ENCODE results near the gene RNF130. TPM values are rescaled to one million over a fixed set of nuclear protein-coding genes. Genes with fewer than 3 reads are reported as not detected.

The RNF130 gene
- total RNA-seq, 3 donors from 2014 or later = 36.1 to 75.7 (median 56.1) TPM

DNA sequence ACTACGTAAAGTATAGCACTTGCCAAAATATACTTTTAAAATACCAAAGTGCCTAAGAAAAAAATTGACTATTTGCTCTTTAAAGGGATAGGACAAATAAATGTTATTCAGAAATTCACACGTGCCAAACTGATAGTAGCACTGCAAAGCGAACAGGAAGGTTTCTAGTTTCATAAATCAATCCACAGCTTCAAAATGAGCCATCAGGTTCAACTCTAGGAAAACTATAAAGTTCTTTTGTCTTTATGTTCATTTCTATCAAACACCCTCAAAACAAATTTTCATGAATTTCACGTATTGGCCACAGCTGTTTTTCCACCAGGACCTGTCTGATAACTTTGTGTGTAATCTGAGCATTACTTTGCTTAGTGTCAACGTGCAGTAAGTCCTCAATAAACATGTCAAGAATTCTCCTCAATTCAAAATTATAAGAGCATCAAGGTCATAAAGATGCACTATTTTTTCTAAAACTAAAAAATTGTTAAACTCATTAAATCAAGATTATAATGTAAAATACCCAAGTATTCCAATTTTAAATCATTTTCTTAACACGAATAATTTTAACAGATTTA, 3.0 kb downstream of the RNF130 start:
- Histone ChIP-seq H3K36me3 (ENCODE audit: low read depth) (no peaks in the 10 kb centered on the region), H3K4me3 (no peak overlapping the region), H3K9me3 (no peaks in the 10 kb centered on the region), H3K4me1 (ENCODE audit: low read depth) (peaks cover 5% of the 10 kb centered on the region)
- no peak for ATAC-seq
- no peak for DNase-seq
- intact Hi-C loops (cut with DNase I, micrococcal nuclease) = no loop called here
- TF ChIP-seq, protein P1, sequence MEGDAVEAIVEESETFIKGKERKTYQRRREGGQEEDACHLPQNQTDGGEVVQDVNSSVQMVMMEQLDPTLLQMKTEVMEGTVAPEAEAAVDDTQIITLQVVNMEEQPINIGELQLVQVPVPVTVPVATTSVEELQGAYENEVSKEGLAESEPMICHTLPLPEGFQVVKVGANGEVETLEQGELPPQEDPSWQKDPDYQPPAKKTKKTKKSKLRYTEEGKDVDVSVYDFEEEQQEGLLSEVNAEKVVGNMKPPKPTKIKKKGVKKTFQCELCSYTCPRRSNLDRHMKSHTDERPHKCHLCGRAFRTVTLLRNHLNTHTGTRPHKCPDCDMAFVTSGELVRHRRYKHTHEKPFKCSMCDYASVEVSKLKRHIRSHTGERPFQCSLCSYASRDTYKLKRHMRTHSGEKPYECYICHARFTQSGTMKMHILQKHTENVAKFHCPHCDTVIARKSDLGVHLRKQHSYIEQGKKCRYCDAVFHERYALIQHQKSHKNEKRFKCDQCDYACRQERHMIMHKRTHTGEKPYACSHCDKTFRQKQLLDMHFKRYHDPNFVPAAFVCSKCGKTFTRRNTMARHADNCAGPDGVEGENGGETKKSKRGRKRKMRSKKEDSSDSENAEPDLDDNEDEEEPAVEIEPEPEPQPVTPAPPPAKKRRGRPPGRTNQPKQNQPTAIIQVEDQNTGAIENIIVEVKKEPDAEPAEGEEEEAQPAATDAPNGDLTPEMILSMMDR (IDR thresholded peaks at IDR 0.05) = no peak

DNA sequence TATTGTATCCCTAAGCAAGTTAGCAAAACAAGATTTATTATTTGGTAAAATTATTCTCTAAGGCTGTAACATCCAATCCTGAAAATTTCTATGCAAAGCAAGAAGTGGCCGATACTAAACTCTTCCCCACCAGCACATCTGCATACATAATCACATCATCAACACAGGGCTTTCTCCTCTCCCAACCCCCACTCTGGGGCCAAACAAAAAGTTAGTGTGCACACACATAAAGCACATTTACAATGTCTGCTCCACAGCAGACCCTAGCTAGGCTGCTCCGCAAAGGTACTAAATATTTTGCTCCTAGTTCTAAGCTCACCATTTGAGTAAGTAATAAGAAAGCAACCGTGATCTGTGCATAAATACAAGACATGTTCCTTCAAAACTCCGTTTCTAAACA, 3.6 kb downstream of the RNF130 start:
- peaks cover 5% of the 10 kb centered on the region for H3K4me1 ChIP-seq (ENCODE audit: low read depth)
- H3K9me3 ChIP-seq = no peaks in the 10 kb centered on the region
- intact Hi-C loops (cut with DNase I, micrococcal nuclease) = no loop called here
- TF ChIP-seq, protein P1 (IDR thresholded peaks at IDR 0.05) = no peak
- DNase-seq (no peak), ATAC-seq (no peak)
- no peaks in the 10 kb centered on the region for H3K36me3 ChIP-seq (ENCODE audit: low read depth)
- no peak overlapping the region for H3K4me3 ChIP-seq

DNA sequence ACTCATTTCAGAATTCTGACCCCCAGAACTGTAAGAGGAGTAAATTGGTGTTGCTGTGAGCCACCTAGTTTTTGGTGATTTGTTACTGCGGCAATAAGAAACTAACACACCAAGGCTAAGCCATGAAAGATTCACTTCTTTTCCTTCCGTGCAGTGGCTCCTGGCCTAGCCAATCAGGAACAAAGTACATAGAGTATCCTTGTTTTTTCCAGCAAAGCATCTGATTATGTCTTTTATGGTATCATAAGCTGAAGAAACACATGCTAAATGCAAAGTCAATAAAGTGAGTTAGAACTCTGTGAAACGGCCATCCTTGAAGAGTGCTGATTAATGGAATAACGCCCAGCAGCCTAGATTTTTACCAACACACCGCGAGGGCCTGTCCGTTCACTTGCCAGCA, 11.4 kb downstream of the RNF130 start:
- Histone ChIP-seq H3K9me3 (no peaks in the 10 kb centered on the region), H3K4me1 (ENCODE audit: low read depth) (peaks cover 6% of the 10 kb centered on the region), H3K36me3 (ENCODE audit: low read depth) (no peaks in the 10 kb centered on the region), H3K4me3 (no peak overlapping the region)
- TF ChIP-seq, protein P1 (IDR thresholded peaks at IDR 0.05) = no peak
- ATAC-seq (peak; percentile 92), DNase-seq (no peak)
- intact Hi-C loops (cut with DNase I, micrococcal nuclease) = no loop called here

- Histone ChIP-seq H3K4me3 (no peak overlapping the region), H3K4me1 (ENCODE audit: low read depth) (peaks cover 6% of the 10 kb centered on the region), H3K9me3 (no peaks in the 10 kb centered on the region), H3K36me3 (ENCODE audit: low read depth) (no peaks in the 10 kb centered on the region)
- TF ChIP-seq, protein P1 (IDR thresholded peaks at IDR 0.05) = no peak
- intact Hi-C loops (cut with DNase I, micrococcal nuclease) = no loop called here
- ATAC-seq = no peak
- no peak for DNase-seq
Measured at GRCh38 chr5:180059326-180059725, 12.2 kb downstream of the RNF130 start.

DNA sequence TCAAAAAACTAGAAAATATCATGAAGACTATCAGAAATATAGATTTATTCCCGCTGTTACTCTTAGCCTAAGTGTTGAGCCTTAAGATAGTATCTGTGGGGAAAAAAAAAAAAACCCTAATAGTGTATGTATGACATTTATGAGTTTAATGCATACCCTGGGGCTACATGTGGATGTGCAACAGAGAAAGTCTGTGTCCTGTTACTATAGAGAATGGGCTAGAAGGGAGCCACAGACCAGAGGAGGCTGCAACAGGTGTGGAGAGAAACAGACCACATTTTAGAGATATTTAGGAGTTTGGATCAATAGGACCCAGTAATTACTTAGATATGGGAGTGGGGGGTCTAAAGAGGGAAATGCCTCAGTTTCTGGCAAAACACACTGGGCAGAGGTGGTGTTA, 15.4 kb downstream of the RNF130 start:
- intact Hi-C loops (cut with DNase I, micrococcal nuclease) = no loop called here
- TF ChIP-seq, protein P1 (IDR thresholded peaks at IDR 0.05) = no peak
- no peak for ATAC-seq

DNA sequence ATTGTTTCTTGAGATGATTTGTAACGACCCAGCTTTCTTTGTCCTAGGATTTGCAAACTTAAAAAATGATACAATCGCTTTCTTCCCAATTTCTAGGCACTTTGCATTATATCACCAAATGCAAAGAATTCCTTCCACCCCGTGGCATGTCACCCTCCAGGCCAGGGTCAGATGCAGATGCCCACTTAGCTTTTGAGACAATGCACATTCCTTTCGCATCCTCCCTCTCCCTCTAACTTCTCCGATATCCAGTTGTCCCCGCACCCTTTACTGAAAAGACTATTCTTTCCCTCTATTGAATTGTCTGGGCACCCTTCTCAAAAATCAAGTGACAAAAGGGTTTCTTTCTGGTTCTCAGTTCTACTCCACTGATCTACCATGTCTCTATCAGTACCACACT, 17.3 kb downstream of the RNF130 start:
- intact Hi-C loops (cut with DNase I, micrococcal nuclease) = no loop called here

More for the DNA sequence above, 15.4 kb downstream of the RNF130 start:
- H3K36me3 ChIP-seq (ENCODE audit: low read depth) = no peaks in the 10 kb centered on the region
- H3K4me1 ChIP-seq (ENCODE audit: low read depth) = peaks cover 6% of the 10 kb centered on the region
- no peak for DNase-seq
- H3K4me3 ChIP-seq = no peak overlapping the region
- no peaks in the 10 kb centered on the region for H3K9me3 ChIP-seq

More for the DNA sequence above, 17.3 kb downstream of the RNF130 start:
- TF ChIP-seq, protein P1 (IDR thresholded peaks at IDR 0.05) = no peak
- Histone ChIP-seq H3K9me3 (no peaks in the 10 kb centered on the region), H3K4me1 (ENCODE audit: low read depth) (peaks cover 6% of the 10 kb centered on the region), H3K4me3 (no peak overlapping the region), H3K36me3 (ENCODE audit: low read depth) (no peaks in the 10 kb centered on the region)
- ATAC-seq (no peak), DNase-seq (no peak)
